HUES64 (cell line): Measurements from ENCODE around the gene TACC2.

Experiments used
- H3K27ac ChIP-seq: 2 replicates; pipeline ENCODE4 v1.7.0; 2013; ENCODE audit warnings: low read depth, low read length, inconsistent platforms
- H3K27me3 ChIP-seq: 2 replicates; pipeline ENCODE4 v1.6.1; 2013; ENCODE audit warnings: mild to moderate bottlenecking, low read length; ENCODE audit not compliant: insufficient read depth
- H3K36me3 ChIP-seq: 2 replicates; pipeline ENCODE4 v1.6.1; 2013; ENCODE audit warnings: mild to moderate bottlenecking, low read length; ENCODE audit not compliant: insufficient read depth
- H3K4me1 ChIP-seq: 2 replicates; pipeline ENCODE4 v1.6.1; 2013; ENCODE audit warnings: mild to moderate bottlenecking, low read length, moderate library complexity; ENCODE audit not compliant: insufficient read depth
- H3K4me3 ChIP-seq: 2 replicates; pipeline ENCODE4 v1.5.1; 2013; ENCODE audit warnings: mild to moderate bottlenecking, low read length, moderate library complexity
- H3K9ac ChIP-seq: 2 replicates; pipeline ENCODE4 v1.6.1; 2013; ENCODE audit warnings: mild to moderate bottlenecking, low read depth, low read length
- H3K9me3 ChIP-seq: 2 replicates; pipeline ENCODE4 v1.6.1; 2013; ENCODE audit warnings: low read depth, low read length; ENCODE audit not compliant: insufficient read depth
- WGBS: fragments of 150-250, 120-280 bp; methylation state at CpG from one replicate; pipeline ENCODE4 v1.1.7; 2013; ENCODE audit warnings: missing lambda C conversion rate; 5-methylcytosine and 5-hydroxymethylcytosine counted together

TACC2 gene

DNA sequence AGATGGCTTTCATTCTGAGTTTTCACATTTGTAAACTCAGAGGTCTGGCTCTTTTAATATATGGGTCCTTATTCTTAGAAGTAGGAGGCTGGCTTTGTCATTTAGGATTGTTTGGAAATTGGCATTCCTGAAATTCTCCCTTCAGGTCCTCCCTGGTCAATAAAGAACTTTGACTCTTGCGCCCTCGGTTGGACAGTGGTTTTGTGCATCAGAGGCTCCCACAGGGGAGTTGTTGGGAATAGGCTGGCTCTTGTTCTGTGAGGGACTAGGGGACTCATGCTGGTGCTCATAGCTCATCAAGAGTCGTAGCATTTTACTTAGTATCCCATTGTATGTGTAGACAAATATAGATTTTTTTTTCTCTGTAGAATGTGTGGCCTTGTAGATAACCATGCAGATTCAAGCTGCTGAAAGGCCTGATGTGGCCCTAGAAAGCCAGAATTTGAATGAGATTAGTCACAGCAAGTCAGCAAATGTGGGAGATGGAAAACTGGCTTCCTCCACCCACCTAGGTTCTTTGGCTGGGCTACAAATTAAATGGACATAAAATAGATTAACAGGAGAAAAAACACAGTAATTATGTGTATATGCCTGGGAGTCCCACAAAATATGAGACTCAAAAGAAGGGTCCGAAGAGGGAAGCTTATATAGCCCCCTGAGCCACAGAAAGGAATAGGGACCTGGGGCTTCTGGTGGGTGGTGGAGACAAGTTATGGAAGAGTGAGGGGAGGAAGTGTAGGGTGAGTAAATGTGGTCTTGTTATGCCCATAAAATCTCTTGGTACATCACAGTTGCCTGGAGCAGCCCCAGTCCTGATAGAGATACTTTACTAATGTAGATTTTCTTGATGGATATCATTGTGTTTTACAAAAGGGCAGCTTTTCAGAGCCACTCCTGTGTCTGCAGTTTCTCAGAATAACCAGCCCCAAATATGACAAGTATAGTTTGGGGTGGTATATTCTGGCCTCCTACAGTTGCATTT is 187.6 kb downstream of the TACC2 start:
- H3K27ac ChIP-seq = peak overlapping the region; percentile 65; the same call in 1 of the 2 replicates
- 75% methylated on average over 3 of the region's 4 CpGs for WGBS
- peaks cover 68% of the 10 kb centered on the region for H3K4me1 ChIP-seq
- H3K36me3 ChIP-seq = no peaks in the 10 kb centered on the region
- no peaks in the 10 kb centered on the region for H3K27me3 ChIP-seq
- no peak overlapping the region for H3K9ac ChIP-seq
- H3K9me3 ChIP-seq = no peaks in the 10 kb centered on the region
- no peak overlapping the region for H3K4me3 ChIP-seq

GRCh38 chr10:122178655-122179054 is 189.7 kb downstream of the TACC2 start:
- no peaks in the 10 kb centered on the region for H3K27me3 ChIP-seq
- no peaks in the 10 kb centered on the region for H3K9me3 ChIP-seq
- peak overlapping the region; percentile 83; the same call in 1 of the 2 replicates for H3K27ac ChIP-seq
- peak overlapping the region; percentile 24; the same call in 1 of the 2 replicates for H3K4me3 ChIP-seq
- peak overlapping the region; percentile 5; the same call in 1 of the 2 replicates for H3K9ac ChIP-seq
- peaks cover 70% of the 10 kb centered on the region for H3K4me1 ChIP-seq
- WGBS = 93% methylated on average over 3 of the region's 3 CpGs
- H3K36me3 ChIP-seq = no peaks in the 10 kb centered on the region

DNA sequence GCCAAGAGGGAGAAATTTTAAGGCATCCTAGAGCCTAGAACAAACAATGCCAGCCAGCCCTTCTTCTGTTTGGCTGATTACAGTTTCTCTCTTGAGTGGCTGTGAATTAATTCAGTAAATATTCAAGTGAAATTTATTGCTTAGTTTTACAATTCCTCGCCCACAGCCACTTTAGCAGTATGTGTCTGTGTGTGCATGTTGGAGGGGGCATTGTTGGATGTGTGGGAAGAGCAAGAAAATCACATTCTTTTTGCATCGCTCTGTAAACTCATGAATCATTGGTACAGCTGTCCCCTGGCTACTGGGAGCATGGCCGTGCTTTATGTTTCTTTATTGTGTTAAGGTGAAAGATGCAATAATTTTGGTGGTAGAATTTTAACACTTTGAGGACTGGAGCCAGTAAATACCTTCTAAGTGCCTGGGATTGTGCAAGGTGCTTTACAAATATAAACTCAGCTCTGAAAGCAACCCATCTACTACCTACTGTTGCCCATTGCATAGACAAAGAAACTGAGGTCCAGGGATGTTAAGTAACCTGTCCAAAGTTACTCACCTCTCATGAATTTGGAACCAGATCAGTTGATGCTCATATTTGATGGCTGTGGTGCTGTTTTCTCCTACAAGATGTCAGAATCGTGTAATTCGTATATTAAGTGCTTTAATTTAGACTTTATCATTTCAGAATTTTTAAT is 192.2 kb downstream of the TACC2 start:
- WGBS = 73% methylated on average over 5 of the region's 5 CpGs
- no peaks in the 10 kb centered on the region for H3K9me3 ChIP-seq
- H3K27ac ChIP-seq = peak overlapping the region; percentile 85; the same call in 1 of the 2 replicates
- H3K4me3 ChIP-seq = no peak overlapping the region
- H3K27me3 ChIP-seq = no peaks in the 10 kb centered on the region
- H3K36me3 ChIP-seq = no peaks in the 10 kb centered on the region
- peaks cover 69% of the 10 kb centered on the region for H3K4me1 ChIP-seq
- H3K9ac ChIP-seq = no peak overlapping the region

DNA sequence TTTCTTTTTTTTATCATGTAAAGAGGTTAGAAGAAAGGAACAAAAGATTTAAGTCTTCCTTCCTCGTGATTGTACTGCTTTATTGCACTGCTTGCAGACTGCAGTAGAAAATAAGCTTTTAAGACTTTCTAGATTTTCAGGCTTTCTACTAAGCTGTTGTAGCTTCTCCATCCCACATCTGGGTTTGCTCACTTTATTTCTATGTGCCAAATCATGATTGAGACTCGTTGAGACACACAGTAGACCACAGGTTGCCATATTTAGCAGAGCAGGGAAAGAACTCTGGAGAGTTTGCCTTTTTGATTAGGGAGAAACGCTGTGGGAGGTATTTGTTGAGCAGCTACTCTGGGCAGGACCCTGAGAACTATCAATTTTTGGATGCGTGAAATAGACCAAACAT is 192.9 kb downstream of the TACC2 start:
- H3K4me1 ChIP-seq = peaks cover 65% of the 10 kb centered on the region
- no peaks in the 10 kb centered on the region for H3K27me3 ChIP-seq
- H3K27ac ChIP-seq = peak overlapping the region; percentile 85
- no peaks in the 10 kb centered on the region for H3K36me3 ChIP-seq
- no peaks in the 10 kb centered on the region for H3K9me3 ChIP-seq
- 0 out of 2 replicates have a peak overlapping the region, but pooled peaks have one; percentile 8 for H3K4me3 ChIP-seq
- 34% methylated on average over 4 of the region's 4 CpGs for WGBS
- H3K9ac ChIP-seq = peak overlapping the region; percentile 43; the same call in 1 of the 2 replicates

GRCh38 chr10:122182308-122182707 is 193.3 kb downstream of the TACC2 start:
- Histone ChIP-seq H3K9me3 (no peaks in the 10 kb centered on the region), H3K4me1 (peaks cover 63% of the 10 kb centered on the region), H3K27ac (peak overlapping the region; percentile 85), H3K4me3 (0 out of 2 replicates have a peak overlapping the region, but pooled peaks have one; percentile 8), H3K27me3 (no peaks in the 10 kb centered on the region), H3K36me3 (no peaks in the 10 kb centered on the region), H3K9ac (peak overlapping the region; percentile 43; the same call in 1 of the 2 replicates)
- 44% methylated on average over 6 of the region's 6 CpGs for WGBS

DNA sequence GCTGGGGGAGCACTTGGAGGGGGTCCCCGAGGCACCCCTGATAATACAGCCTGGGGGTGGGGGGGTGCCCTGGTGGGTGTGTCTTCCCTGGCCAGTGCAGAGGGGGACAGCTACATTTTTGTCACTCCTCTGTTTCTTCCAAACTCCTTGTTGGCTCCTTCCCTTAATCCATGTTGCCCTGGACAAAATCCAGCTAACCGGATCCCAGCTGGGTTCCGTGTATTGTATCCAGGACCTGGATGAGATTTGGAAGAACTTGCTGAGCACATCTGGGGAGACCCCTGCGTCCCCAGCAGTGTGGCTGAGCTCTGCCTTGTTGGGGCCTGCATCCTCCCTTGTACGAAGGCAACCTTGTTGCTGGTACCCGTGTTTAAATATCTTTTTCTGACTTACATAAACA is 195.3 kb downstream of the TACC2 start:
- Histone ChIP-seq H3K27ac (no peak overlapping the region), H3K4me3 (no peak overlapping the region), H3K4me1 (peaks cover 56% of the 10 kb centered on the region), H3K27me3 (no peaks in the 10 kb centered on the region), H3K9me3 (no peaks in the 10 kb centered on the region), H3K36me3 (no peaks in the 10 kb centered on the region), H3K9ac (no peak overlapping the region)
- WGBS = 91% methylated on average over 6 of the region's 6 CpGs

DNA sequence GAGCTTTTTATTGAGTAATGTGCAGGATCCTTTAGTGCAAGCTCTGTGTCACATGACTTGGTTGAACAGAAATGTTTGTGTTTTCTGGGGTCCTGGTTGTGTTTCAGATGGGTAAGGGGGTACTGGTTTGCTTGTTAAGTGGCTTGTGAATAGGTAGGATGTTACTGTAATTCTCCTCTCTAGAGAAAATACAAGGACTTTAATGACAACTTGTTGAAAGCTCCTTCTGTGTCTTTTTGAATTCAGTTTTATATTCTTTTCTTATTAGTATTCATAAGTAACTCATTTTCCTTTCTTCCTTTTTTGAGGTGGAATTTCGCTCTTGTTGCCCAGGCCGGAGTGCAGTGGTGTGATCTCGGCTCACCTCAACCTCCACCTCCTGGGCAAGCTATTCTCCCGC is 196.7 kb downstream of the TACC2 start:
- Histone ChIP-seq H3K9me3 (no peaks in the 10 kb centered on the region), H3K9ac (no peak overlapping the region), H3K27me3 (no peaks in the 10 kb centered on the region), H3K36me3 (no peaks in the 10 kb centered on the region), H3K4me1 (peaks cover 52% of the 10 kb centered on the region), H3K27ac (no peak overlapping the region), H3K4me3 (no peak overlapping the region)
- 92% methylated on average over 4 of the region's 4 CpGs for WGBS

GRCh38 chr10:122186816-122187810 is 198.2 kb downstream of the TACC2 start:
- WGBS = 91% methylated on average over 19 of the region's 19 CpGs
- Histone ChIP-seq H3K27ac (no peak overlapping the region), H3K27me3 (no peaks in the 10 kb centered on the region), H3K36me3 (no peaks in the 10 kb centered on the region), H3K9ac (no peak overlapping the region), H3K4me3 (no peak overlapping the region), H3K4me1 (peaks cover 41% of the 10 kb centered on the region), H3K9me3 (no peaks in the 10 kb centered on the region)

GRCh38 chr10:122188706-122189105 is 199.7 kb downstream of the TACC2 start:
- no peak overlapping the region for H3K27ac ChIP-seq
- no peaks in the 10 kb centered on the region for H3K36me3 ChIP-seq
- H3K4me1 ChIP-seq = peaks cover 33% of the 10 kb centered on the region
- no peak overlapping the region for H3K9ac ChIP-seq
- WGBS = 95% methylated on average over 11 of the region's 11 CpGs
- no peaks in the 10 kb centered on the region for H3K9me3 ChIP-seq
- H3K4me3 ChIP-seq = no peak overlapping the region
- H3K27me3 ChIP-seq = no peaks in the 10 kb centered on the region

- H3K4me1 ChIP-seq = peaks cover 31% of the 10 kb centered on the region; the same call in 1 of the 2 replicates
- 0 out of 2 replicates have a peak overlapping the region, but pooled peaks have one; percentile 21 for H3K9ac ChIP-seq
- no peak overlapping the region for H3K4me3 ChIP-seq
- H3K9me3 ChIP-seq = no peaks in the 10 kb centered on the region
- no peaks in the 10 kb centered on the region for H3K27me3 ChIP-seq
- H3K36me3 ChIP-seq = no peaks in the 10 kb centered on the region
- 89% methylated on average over 5 of the region's 5 CpGs for WGBS
- no peak overlapping the region for H3K27ac ChIP-seq
Observed at GRCh38 chr10:122189185-122189584, 200.2 kb downstream of the TACC2 start.
